Measurements from ENCODE around the gene NOX3.
"Not testable (repeated sequence)": the region's sequence is repeated elsewhere in the genome, so short reads cannot be mapped to it uniquely, and the experiment has no call there.

Gene NOX3

GRCh38 chr6:155362968-155363632, 92.5 kb downstream of the NOX3 start:
- not testable (repeated sequence) for DNase-seq

- no peak for DNase-seq
These were observed 101.5 kb downstream of the NOX3 start for GRCh38 chr6:155354167-155354566.

- no peak for DNase-seq
These were observed 102.8 kb downstream of the NOX3 start for GRCh38 chr6:155352811-155353210.

- DNase-seq: no peak
These were observed 103.6 kb downstream of the NOX3 start for GRCh38 chr6:155352130-155352420.

GRCh38 chr6:155351273-155352129, 104.1 kb downstream of the NOX3 start:
- DNase-seq: no peak

GRCh38 chr6:155349956-155350355, 105.7 kb downstream of the NOX3 start:
- no peak for DNase-seq

- DNase-seq: no peak
These were observed 106.5 kb downstream of the NOX3 start for GRCh38 chr6:155349129-155349528.

GRCh38 chr6:155347800-155348199, 107.8 kb downstream of the NOX3 start:
- no peak for DNase-seq

GRCh38 chr6:155346957-155347356, 108.7 kb downstream of the NOX3 start:
- no peak for DNase-seq
